CD4-positive, alpha-beta T cell treated with Interleukin-17A for 1 hour (primary cell): ENCODE results near the gene CD55.

ENCODE experiments used
- DNase-seq: peaks from one replicate; pipeline ENCODE4 v3.0.0-alpha.2; 2020

Gene CD55

GRCh38 chr1:207321079-207321789 lies at the start of gene CD55:
Gene CD55 (plus strand): TSS chr1:207321678. CDS start chr1:207321766, 88 bp downstream.
- peak; percentile 100 for DNase-seq

DNA sequence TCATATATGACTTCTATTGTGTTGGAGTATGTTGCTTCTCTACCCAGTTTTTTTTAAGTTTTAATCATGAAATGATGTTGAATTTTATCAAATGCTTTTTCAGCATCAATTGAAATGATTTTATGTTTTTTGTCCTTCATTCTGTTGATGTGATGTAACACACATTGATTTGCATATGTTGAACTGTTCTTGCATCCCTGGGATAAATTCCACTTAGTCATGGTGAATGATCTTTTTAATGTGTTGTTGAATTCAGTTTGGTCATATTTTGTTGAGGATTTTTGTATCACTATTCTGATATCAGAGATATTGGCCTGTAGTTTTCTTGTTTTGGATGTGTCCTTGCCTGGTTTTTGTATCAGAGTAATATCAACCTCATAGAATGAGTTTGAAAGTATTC lies 46.6 kb upstream of the CD55 start:
- no peak for DNase-seq

GRCh38 chr1:207276465-207276864 lies 45.0 kb upstream of the CD55 start:
- no peak for DNase-seq

DNA sequence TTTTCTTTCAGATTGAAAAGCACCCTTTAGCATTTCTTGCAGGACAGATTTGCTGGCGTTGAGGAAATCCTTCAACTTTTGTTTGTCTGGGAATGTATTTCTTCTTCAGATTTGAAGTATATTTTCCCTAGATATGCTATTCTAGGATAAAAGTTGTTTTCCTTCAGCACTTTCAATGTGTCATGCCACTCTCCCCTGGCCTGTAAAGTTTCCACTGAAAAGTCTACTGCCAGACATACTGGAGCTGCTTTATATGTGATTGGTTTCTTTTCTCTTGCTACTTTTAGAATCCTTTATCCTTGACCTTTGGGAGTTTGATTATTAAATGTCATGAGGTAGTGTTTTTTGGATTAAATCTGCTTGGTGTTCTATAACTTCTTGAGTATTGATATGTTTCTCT lies 44.2 kb upstream of the CD55 start:
- no peak for DNase-seq

GRCh38 chr1:207279652-207280051 lies 41.8 kb upstream of the CD55 start:
- no peak for DNase-seq

DNA sequence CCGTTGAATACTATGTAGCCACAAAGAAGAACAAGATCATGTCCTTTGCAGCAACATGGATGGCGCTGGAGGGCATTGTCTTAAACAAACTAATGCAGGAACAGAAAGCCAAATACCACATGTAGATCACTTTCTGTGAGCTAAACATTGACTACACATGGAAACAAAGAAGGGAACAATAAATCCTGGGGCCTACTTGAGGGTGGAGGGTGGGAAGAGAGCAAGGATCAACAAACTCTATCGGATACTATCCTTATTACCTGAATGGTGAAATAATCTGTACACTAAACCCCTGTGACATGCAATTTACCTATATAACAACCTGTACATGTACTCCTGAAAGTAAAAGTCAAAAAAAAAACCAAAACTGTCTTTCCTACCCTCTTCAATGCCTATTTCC lies 40.8 kb upstream of the CD55 start:
- DNase-seq: no peak

DNA sequence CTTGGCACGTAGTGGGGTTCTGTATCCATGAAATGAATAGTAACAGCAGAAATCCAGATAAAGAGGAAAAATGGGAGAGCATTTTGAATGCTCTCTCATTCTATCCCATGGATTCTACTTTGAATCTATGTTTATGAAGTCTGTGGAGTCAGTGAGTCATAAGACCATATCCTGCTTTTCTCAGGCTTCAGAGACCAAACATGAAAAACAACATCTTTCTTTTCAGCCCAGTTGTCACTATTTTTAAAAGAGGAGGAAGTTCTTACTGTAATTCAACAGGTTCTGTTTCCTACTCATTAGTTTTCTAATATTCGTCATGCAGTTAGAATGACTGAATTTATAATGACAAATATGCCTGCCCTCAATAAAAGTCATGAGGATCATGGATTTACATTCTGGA lies 39.4 kb upstream of the CD55 start:
- DNase-seq: no peak

DNA sequence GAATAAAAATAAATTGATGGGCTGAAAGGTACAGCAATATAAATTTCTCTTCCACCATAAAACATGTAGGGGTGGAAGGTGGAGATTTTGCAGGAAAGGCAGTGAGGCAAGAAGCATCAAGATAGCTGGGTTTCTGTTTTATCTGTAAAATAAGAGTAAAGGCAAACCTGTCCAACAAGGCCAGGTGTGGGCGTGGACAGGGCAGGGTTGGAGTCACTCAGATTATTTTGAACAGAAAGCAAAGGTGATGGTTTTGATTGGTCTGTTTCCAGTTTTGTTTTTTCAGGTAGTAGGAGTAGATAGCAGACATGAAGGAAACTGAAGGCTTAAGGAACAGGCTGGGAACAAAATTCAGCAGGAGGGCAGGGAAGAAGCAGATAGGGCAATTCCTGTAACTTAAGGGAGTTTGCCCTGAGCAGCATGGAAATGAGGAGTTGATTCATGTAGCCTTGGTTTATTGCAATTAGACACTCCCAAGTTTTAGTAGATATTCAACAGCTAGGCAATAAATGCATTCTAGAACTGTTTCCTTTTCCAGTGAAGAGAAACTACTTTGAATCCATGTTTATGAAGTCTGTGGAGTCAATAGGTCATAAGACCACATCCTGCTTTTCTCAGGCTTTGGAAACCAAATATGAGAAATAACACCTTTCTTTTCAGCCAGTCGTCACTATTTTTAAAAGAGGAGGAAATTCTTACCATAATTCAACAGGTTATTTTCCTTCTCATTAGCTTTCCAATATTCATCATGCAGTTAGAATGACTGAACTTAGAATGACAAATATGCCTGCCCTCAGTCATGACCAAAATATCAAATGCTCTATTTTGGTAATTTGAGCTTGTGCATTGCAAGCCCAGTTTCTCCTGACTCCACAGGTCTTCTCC lies 38.7 kb upstream of the CD55 start:
- peak; percentile 2 for DNase-seq

DNA sequence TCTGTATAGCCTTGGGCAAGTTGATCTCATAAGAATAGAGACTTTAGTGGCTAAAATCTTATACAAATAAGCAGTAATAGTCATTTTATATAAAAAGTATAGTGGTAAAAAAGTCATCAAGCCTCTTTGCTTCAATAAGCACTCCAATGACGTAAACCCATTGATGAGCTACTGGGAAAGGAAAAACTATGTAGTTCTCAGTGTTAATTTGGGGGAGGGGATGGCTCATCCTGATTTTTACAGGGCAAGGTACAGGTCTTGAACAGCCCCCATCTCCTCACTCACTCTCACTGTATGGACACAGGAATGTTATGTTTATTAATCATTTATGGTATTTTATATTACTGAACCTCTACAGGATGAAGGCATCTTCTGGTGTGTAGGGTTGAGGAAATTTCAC lies 38.1 kb upstream of the CD55 start:
- no peak for DNase-seq

GRCh38 chr1:207284209-207284897 lies 37.1 kb upstream of the CD55 start:
- no peak for DNase-seq

DNA sequence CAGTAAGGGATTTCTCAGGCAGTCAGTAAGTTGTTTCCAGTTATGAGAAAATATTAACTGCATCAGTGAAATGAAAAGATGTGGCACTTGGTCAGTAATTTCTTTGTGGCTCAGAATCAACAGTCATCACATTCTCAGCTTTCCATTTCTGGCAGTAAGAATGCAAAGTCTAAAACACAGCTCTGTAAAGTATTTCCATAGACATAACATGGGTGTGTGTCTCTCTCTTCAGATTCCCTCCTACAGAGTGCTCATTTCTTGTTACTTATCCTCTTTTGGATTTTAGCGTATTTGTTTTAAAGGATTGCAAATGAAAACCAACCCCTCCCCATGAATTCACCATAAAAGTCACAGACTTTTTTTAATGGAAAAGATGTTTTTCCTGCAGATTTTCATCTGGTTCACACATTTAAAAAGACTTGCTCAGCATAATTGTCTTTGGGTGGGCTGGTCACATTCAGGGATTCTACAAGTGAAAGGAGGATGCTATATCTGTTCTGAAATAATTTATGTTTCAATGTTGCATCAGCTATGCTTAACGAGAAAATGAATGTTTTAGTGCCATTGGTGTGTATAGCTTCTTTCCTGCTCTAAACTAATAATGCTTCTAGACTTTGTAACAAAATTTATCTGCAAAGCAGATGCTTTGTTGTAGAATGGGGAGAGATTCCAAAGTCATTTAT lies 34.6 kb upstream of the CD55 start:
- DNase-seq: no peak

- no peak for DNase-seq
Observed at GRCh38 chr1:207288315-207288714, 33.2 kb upstream of the CD55 start.

GRCh38 chr1:207289756-207290155 lies 31.7 kb upstream of the CD55 start:
- no peak for DNase-seq

DNA sequence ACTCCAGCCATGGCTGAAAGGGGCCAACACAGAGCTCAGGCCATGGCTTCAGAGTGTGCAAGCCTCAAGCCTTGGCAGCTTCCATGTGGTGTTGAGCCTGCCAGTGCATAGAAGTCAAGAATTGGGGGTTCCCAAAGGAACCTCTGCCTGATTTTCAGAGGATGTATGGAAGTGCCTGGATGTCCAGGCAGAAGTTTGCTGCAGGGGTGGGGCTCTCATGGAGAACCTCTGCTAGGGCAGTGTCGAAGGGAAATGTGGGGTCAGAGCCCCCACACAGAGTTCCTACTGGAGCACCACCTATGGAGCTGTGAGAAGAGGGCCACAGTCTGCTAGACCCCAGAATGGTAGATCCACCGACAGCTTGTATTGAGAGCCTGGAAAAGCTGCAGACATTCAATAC lies 29.8 kb upstream of the CD55 start:
- DNase-seq: no peak

GRCh38 chr1:207298186-207298585 lies 23.3 kb upstream of the CD55 start:
- no peak for DNase-seq

GRCh38 chr1:207298636-207299398 lies 22.7 kb upstream of the CD55 start:
- no peak for DNase-seq

GRCh38 chr1:207300970-207301369 lies 20.5 kb upstream of the CD55 start:
- DNase-seq: no peak

GRCh38 chr1:207302618-207303393 lies 18.7 kb upstream of the CD55 start:
- no peak for DNase-seq

DNA sequence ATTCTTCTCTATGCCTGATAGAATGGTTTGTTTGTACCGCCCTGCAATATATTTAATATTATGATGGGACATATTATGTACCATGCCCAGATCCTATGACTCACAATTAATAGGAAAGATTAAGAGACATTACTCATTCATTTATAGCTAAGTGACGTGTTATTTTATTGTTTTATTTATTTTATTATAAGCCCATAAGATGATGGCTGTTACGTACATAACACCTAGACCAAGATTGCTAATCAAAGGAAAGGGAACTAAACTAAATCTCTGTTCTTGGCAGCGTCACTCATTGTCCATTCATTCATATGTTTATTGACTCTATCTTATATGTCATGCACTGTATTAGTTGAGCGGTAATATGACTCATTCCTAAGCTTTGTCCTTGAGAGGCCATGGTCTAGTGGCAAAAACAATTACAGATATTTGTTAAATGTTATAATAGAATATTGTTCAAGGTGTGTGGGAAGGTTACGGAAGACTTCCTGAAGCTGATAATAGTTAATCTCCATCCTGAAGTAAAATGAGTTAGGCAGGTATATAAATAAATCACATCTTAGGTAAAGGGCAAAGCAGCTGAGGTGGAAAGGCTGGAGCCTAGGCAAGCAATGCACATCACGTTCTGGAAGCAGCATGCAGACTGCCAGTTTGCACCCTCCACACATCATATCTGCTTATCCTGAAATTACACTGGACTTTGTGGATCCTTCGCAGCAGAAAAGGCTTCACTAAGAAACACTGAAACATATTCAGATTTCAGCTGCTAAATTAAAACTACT lies 16.6 kb upstream of the CD55 start:
- no peak for DNase-seq

DNA sequence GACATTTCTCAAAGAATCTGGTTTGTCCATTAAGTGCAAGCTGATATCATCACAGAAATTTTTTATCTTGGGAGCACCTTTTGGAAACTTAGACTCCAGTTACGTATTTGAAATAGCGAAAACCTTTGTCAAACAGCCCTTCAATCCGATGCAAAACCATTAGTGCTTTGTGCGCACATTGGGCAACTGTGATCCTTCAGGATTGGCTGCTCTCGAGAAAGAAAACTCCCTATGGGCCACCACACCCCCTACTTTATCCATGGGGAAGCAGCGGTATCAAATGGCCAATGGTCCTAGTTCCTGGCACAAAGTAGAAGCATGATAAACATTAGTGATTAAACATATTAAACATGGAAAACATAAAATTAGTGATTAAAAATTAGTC lies 16.0 kb upstream of the CD55 start:
- DNase-seq: no peak

- DNase-seq: no peak
Observed at GRCh38 chr1:207306023-207306422, 15.5 kb upstream of the CD55 start.
